ENCODE data around the gene KCNAB2. TPM values are rescaled to one million over a fixed set of nuclear protein-coding genes. Genes with fewer than 3 reads are reported as not detected.

The KCNAB2 gene
- total RNA-seq, 2 donors from 2014 or later = 4.7 to 6.4 TPM

DNA sequence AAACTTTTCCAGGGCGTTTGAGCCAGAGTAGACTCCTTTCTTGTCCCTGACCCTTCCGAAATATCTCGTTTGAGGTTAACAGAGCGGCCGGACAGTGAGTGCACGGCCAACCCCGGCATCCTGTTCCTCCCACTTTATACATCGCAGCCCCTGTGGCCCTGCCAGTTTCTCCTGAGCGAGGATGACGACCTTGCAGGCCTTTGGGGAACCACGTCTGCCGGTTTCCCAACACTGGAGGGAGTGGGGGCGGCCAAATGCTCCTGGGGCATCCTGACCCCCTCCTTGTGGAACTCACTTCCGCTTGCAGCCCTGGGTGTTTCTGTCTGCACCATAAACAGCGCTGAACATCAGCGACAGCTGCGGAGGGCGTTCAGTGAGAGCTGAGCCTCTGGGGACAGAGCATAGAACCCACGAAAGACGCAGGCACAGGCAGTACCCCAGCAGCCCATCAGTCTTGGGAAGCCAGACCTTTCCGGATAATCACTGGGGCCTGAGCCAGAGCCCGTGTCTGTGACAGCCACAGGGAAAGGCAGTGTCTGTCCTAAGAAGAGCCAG is 4.8 kb upstream of the KCNAB2 start:
- H3K9ac ChIP-seq (ENCODE audit: low read depth in 2 of 2, low read length in 2 of 2) = no peak overlapping the region
- H3K27me3 ChIP-seq = no peaks in the 10 kb centered on the region
- H3K9me3 ChIP-seq = no peaks in the 10 kb centered on the region
- intact Hi-C loops (cut with DNase I) = no loop called here
- H3K4me1 ChIP-seq = no peaks in the 10 kb centered on the region
- TF ChIP-seq, protein P1, sequence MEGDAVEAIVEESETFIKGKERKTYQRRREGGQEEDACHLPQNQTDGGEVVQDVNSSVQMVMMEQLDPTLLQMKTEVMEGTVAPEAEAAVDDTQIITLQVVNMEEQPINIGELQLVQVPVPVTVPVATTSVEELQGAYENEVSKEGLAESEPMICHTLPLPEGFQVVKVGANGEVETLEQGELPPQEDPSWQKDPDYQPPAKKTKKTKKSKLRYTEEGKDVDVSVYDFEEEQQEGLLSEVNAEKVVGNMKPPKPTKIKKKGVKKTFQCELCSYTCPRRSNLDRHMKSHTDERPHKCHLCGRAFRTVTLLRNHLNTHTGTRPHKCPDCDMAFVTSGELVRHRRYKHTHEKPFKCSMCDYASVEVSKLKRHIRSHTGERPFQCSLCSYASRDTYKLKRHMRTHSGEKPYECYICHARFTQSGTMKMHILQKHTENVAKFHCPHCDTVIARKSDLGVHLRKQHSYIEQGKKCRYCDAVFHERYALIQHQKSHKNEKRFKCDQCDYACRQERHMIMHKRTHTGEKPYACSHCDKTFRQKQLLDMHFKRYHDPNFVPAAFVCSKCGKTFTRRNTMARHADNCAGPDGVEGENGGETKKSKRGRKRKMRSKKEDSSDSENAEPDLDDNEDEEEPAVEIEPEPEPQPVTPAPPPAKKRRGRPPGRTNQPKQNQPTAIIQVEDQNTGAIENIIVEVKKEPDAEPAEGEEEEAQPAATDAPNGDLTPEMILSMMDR (IDR thresholded peaks at IDR 0.05) = no peak
- no peak overlapping the region for H3K27ac ChIP-seq
- no peak for DNase-seq
- H3K4me3 ChIP-seq = no peak overlapping the region
- no peaks in the 10 kb centered on the region for H3K36me3 ChIP-seq

DNA sequence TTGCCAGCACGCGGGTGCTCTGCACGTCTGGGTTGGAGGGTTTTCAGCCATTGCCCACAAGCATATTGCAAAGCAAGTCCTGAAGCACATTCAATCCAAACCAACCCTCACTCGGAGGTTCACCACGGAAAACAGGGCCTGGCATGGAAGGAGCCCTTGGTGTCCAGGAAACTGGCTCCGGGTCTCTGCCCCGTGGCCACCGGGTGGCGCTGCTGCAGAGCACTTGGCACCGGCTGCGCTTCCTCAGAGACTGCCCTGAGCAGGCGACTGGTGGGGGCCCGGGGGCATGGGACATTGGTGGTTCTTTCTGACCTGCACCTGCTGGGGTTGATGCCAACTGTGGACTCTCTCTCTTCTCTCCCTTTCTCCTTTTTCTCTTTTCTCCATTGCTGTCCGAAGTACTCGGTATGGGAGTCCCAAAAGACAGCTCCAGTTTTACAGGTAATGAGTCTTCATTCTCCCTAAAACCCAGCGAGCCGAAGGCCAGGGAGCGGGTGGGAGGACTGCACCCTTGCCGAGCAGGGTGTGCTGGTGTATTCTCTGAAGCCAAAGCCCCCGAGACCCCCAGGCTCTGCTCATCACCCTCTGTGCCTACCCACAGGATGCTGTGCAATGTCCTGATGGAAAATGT is 4.1 kb upstream of the KCNAB2 start:
- H3K36me3 ChIP-seq = no peaks in the 10 kb centered on the region
- H3K27me3 ChIP-seq = no peaks in the 10 kb centered on the region
- no peak overlapping the region for H3K9ac ChIP-seq (ENCODE audit: low read depth in 2 of 2, low read length in 2 of 2)
- H3K4me3 ChIP-seq = no peak overlapping the region
- DNase-seq = peak; percentile 37
- intact Hi-C loops (cut with DNase I) = no loop called here
- H3K27ac ChIP-seq = no peak overlapping the region
- no peaks in the 10 kb centered on the region for H3K4me1 ChIP-seq
- H3K9me3 ChIP-seq = no peaks in the 10 kb centered on the region
- TF ChIP-seq, protein P1 (IDR thresholded peaks at IDR 0.05) = peak; percentile 41

DNA sequence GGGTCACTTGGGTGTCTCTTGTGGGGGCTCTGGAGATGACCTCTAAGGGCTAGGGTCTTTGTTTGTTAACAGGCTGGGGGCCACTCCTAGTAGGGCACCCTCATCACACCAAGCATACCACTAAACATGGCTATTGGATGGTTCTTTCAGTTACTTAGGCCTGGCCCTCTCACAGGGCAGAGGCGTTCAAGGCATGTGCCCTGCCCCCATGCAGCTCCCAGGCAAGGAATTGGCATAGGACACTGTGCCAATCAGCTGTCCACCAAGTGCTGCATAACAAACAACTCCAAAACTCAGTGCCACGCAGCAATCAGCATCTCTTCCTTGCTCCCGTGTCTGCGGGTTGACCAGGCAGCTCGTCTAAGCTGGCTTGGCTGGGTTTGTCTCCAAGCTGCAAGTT is 2.1 kb upstream of the KCNAB2 start:
- no peak overlapping the region for H3K4me3 ChIP-seq
- no peaks in the 10 kb centered on the region for H3K36me3 ChIP-seq
- H3K4me1 ChIP-seq = no peaks in the 10 kb centered on the region
- no peaks in the 10 kb centered on the region for H3K9me3 ChIP-seq
- TF ChIP-seq, protein P1 (IDR thresholded peaks at IDR 0.05) = no peak
- no peak overlapping the region for H3K9ac ChIP-seq (ENCODE audit: low read depth in 2 of 2, low read length in 2 of 2)
- DNase-seq = no peak
- intact Hi-C loops (cut with DNase I) = no loop called here
- no peak overlapping the region for H3K27ac ChIP-seq
- H3K27me3 ChIP-seq = no peaks in the 10 kb centered on the region

DNA sequence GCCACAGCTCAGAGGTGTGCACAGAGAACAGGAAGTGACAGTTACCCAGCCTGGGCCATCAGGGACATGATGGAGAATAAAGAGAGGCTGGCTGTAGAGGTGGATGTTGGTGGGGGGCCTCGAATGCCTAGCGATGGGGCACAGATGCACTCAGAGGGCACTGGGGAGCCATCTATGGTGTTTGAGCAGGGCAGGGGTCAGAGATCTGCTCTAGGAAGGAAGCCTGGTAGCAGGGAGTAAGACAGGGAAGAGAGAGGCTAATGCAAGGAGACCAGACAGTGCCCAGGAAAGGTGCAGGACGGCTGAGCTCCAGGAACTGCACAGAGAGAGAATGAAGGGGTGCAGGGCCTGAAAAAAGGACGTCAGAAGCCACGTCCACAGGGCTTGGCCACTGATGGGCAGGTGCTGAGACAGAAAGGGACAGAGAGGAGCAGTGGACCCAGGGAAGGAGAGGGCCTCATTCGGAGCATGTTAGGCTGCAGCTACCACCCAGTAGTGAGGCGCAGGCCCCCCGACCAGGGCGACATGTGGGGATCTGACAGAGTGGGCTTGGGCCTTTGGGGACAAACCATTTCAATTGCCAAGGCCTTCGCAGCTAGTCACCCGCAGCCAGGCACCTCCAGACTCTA is 1.1 kb upstream of the KCNAB2 start:
- Histone ChIP-seq H3K9ac (ENCODE audit: low read depth in 2 of 2, low read length in 2 of 2) (no peak overlapping the region), H3K4me3 (no peak overlapping the region), H3K9me3 (no peaks in the 10 kb centered on the region), H3K27me3 (no peaks in the 10 kb centered on the region), H3K36me3 (no peaks in the 10 kb centered on the region), H3K4me1 (no peaks in the 10 kb centered on the region), H3K27ac (no peak overlapping the region)
- DNase-seq = no peak
- TF ChIP-seq, protein P1 (IDR thresholded peaks at IDR 0.05) = no peak
- intact Hi-C loops (cut with DNase I) = no loop called here

DNA sequence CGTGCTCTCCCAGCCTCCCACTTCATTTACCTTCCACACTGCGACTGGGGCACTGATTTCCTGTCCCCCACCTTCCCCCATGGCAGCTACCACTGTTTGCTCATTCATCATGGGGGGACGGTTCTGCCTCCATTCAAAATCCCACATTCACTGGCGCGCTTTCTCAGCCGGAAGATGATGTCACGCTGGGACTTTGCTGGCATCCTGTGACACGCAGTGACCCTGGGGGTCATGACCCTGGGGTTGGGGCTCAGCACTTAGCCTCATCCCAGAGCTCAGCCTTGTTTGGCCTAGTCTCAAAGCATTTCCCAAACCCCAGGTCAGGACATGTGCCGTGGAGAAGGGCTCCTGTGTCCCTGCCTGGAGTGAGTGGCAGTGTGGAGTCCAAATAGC is 582 bp upstream of the KCNAB2 start:
- TF ChIP-seq, protein P1 (IDR thresholded peaks at IDR 0.05) = no peak
- Histone ChIP-seq H3K9ac (ENCODE audit: low read depth in 2 of 2, low read length in 2 of 2) (no peak overlapping the region), H3K27ac (no peak overlapping the region), H3K4me3 (no peak overlapping the region), H3K36me3 (no peaks in the 10 kb centered on the region), H3K9me3 (no peaks in the 10 kb centered on the region), H3K4me1 (no peaks in the 10 kb centered on the region), H3K27me3 (no peaks in the 10 kb centered on the region)
- DNase-seq = no peak
- intact Hi-C loops (cut with DNase I) = no loop called here
